Prostate gland (tissue), 2 donors: Measurements from ENCODE around the gene KCNJ18. TPM values are rescaled to one million over a fixed set of nuclear protein-coding genes. Genes with fewer than 3 reads are reported as not detected.
"Not testable (repeated sequence)": the region's sequence is repeated elsewhere in the genome, so short reads cannot be mapped to it uniquely, and the experiment has no call there.

ENCODE experiments used
- DNase-seq: peaks from one replicate; pipeline ENCODE4 v3.0.0-alpha.2; 2019; ENCODE audit warnings: low spot score
- H3K27ac ChIP-seq, 2 donors: fragments of 200-600 bp; sonication (generic); 2 replicates each; pipeline ENCODE4 v1.5.1; 2017 to 2019
- H3K27me3 ChIP-seq: fragments of 200-600 bp; sonication (generic); replicated peaks from 2 replicates; pipeline ENCODE4 v1.5.1; 2019; ENCODE audit not compliant: insufficient read depth
- H3K36me3 ChIP-seq, 2 donors: fragments of 200-600 bp; sonication (generic); 1 replicate in 1 of 2; 2 replicates in 1 of 2; pipeline versions ENCODE4 v1.5.1 to v1.8.1; 2017 to 2019
- H3K4me1 ChIP-seq: fragments of 200-600 bp; sonication (generic); replicated peaks from 2 replicates; pipeline ENCODE4 v1.5.1; 2019
- H3K4me3 ChIP-seq, 2 donors: fragments of 200-600 bp; sonication (generic); 2 replicates each; pipeline ENCODE4 v1.5.1; 2017 to 2019
- H3K9me3 ChIP-seq: fragments of 200-600 bp; sonication (generic); 2 replicates; pipeline ENCODE4 v1.5.1; 2017
- WGBS: methylation state at CpG from one replicate; pipeline ENCODE4 v1.1.5; 2018; 5-methylcytosine and 5-hydroxymethylcytosine counted together
- intact Hi-C: fragments of 100-400 bp; cut with DNase I; formaldehyde crosslinking; loops from one replicate; pipeline ENCODE4 v1.14.2; 2022
- total RNA-seq, 2 donors: library from RNA; depleted of rRNA; stranded (reverse); fragments of >200 nt; gene quantifications; one replicate each; pipeline ENCODE4 v1.1.0, GENCODE V29; 2016

The KCNJ18 gene
- total RNA-seq, 2 donors from 2014 or later = not detected

DNA sequence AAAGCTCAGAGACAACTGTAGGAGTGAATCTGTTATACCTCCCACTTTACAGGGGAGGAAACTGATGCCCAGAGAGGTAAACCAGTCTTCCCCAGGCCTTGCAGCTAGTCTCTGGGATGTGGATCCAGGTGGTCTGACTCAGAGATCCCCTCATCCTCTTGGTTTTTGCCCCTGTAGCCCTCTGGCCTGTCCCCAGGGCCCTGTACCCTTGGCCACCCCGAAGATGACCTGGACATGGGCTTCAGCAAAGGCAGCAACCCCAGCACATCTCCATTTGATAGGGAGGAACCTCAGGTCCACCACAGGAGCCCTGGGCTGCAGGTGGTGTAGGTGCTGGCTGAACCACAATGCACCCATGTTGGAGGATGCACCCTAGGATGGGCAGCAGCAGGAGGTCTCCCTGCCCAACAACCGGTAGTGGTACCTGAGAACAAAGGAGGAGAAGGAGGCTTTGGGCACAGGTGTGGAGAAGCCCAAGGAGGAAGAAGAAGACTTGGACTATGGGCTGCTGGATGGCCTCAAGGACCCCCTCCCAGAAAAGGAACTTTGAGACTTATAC is 26.3 kb upstream of the KCNJ18 start:
- H3K27me3 ChIP-seq, H3K9me3 ChIP-seq, DNase-seq, H3K4me3 ChIP-seq, intact Hi-C loops, H3K4me1 ChIP-seq, H3K36me3 ChIP-seq, H3K27ac ChIP-seq: not testable (repeated sequence)
- 36% methylated on average over 2 of the region's 2 CpGs for WGBS

DNA sequence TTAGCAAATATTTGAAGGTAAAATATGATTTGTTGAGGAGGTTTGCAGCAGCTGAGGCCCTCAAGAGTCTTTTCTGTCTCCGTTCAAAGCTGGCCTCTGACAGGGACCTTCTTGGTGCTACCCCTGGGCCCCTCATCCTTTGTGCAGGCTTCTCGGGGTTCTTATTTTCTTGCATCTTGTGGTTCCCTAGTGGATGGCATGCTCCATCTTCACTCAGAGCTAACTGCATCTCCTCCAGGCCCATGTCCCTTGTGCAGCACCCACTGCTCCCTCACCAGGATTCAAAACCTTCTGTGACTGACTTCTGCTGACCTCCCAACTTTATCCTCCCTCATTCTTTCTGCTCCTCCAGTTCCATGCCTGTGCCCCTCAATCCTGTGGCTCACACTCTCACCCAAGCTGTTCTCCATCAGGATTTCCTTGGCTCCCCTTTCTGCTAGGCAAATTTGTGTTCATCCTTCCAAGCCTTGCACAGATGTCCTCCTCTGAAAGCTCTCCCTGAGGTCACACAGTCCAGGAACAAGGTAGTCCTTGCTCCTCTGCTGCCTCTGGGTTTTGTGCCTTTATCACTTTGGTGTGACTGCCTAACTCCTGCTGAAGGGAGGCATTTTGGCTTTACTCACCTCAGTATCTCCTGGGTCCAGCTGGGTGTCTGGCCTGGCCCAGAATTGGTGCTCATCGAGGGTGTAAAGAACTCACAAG is 25.5 kb upstream of the KCNJ18 start:
- H3K27me3 ChIP-seq, H3K4me1 ChIP-seq, H3K4me3 ChIP-seq, H3K36me3 ChIP-seq, H3K27ac ChIP-seq, H3K9me3 ChIP-seq, DNase-seq, intact Hi-C loops: not testable (repeated sequence)
- 54% methylated on average over 3 of the region's 3 CpGs for WGBS

DNA sequence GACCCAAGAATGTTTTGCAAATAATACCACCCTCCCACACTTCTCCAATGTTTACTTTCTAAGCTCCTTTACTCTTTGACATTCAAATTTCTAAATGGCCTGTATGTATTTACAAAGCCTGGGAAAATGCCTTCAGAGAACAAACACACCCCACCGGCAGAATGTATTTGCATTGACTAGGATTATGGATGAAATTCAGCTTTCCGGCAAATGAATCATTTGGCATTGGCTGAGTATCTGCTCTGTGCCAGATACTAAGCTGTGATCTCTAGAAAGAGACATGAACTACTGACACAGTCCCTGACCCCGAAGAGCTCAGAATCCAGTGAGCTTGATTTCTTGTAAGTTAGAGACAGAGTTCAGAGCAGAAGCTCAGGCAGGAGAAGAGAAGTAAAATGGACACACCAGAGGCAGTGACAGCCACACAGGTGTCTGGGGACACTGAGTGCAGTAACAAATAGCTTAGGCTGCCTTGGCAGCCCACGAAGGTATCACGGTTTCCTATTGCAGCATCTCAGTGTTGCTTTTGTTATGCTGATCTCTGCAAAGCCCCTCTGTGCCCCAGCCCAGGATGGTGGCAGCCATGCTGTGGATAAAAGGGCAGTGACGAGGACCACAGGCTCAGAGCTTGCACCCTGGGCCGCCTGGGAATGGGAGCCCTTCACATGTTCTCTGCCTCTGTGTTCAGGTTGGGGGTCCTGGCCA is 24.8 kb upstream of the KCNJ18 start:
- H3K4me1 ChIP-seq, H3K9me3 ChIP-seq, H3K4me3 ChIP-seq, intact Hi-C loops, H3K27me3 ChIP-seq, H3K36me3 ChIP-seq, DNase-seq, H3K27ac ChIP-seq: not testable (repeated sequence)
- WGBS = 46% methylated on average over 7 of the region's 7 CpGs

DNA sequence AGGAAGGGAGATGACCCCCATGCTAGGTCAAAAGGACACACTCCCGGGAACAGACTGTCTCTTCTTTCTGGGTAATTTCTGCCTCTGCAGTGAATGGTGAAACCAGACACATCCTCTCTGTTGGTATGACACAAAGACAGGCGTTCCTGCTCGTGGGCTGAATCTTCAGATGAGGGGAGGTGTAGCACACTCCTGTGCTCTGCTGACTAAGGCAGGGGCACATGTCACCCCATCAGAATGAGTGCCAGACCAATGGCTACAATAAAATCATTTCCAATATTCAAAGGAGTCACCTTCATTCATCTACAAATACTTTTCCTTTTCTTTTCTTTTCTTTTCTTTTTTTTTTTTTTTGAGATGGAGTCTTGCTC is 24.2 kb upstream of the KCNJ18 start:
- intact Hi-C loops, H3K27me3 ChIP-seq, H3K4me1 ChIP-seq, H3K4me3 ChIP-seq, H3K9me3 ChIP-seq, H3K27ac ChIP-seq, DNase-seq, H3K36me3 ChIP-seq: not testable (repeated sequence)
- 52% methylated on average over 3 of the region's 3 CpGs for WGBS

DNA sequence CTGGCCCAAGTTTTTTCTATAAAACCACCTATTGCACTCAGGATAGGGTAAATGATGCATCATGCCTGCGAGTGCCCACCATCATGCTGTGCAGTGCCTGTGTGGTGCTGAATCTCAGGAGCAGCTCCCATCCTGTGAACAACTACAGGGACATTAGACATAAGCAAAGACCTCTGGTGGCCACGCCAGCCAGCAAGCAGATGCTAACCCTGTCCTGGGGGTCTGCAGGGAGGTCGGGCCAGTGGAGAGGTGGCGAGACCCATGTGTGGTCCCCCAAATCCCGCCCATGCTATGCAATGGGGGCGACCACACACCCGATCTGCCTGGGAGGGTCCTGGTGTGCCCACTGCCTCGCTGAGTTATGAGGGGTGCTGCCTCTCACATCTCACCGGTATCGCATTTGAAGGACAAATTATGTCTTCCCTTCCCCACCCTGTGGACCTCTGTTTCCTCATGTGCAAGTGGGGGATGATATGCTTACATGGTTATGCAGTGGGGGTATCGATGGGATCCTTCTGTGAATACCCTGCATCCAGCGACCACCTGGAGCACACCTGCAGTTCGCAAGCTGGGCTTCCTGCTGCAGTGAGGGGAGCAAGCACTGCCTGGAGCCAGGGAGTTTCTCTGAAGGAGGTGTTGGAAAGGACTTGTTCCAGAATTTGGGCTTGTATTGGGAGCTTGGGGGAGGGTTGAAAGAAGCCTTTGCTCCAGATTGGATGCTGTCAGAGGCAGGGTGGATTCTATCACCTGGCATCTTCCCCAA is 23.4 kb upstream of the KCNJ18 start:
- H3K36me3 ChIP-seq, H3K9me3 ChIP-seq, H3K4me3 ChIP-seq, H3K4me1 ChIP-seq, H3K27me3 ChIP-seq, H3K27ac ChIP-seq, DNase-seq, intact Hi-C loops: not testable (repeated sequence)
- 82% methylated on average over 13 of the region's 13 CpGs for whole genome bisulfite sequencing

DNA sequence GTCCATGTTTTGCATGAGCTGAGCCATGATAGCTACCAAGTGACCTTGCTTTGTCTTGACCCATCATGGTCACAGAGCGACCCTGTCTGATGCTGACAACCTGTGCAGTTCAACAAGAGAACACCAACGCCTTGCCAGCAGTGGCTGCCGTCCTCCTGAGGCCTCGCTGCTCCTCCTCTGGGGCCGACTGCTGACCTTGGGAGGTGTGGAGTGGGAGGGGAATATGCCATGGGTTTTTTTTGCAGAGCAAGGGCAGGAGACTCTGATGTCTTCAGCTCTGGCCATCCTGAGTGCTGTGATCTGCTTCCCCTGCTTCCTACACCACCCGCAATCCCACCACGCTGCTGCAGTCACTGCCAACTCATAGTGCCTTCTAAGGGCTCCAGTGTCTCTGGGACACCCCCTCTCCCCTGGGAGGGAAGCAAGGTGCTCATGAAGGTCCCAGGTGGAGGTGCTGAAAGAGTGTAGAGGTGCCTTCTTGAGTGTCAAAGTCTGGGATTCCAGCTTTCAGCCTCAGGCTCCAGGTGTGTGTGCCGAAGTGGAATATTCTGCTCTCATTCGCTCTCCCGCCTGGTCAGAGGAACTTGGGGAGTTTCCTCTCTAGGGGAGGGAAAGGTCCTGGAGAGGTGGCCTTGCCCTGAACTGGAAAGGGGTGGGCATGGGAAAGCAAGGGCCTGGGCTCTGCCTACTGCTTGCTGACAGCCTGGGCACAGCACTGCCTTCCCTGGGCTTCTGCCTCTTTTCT is 22.5 kb upstream of the KCNJ18 start:
- 84% methylated on average over 10 of the region's 10 CpGs for WGBS

DNA sequence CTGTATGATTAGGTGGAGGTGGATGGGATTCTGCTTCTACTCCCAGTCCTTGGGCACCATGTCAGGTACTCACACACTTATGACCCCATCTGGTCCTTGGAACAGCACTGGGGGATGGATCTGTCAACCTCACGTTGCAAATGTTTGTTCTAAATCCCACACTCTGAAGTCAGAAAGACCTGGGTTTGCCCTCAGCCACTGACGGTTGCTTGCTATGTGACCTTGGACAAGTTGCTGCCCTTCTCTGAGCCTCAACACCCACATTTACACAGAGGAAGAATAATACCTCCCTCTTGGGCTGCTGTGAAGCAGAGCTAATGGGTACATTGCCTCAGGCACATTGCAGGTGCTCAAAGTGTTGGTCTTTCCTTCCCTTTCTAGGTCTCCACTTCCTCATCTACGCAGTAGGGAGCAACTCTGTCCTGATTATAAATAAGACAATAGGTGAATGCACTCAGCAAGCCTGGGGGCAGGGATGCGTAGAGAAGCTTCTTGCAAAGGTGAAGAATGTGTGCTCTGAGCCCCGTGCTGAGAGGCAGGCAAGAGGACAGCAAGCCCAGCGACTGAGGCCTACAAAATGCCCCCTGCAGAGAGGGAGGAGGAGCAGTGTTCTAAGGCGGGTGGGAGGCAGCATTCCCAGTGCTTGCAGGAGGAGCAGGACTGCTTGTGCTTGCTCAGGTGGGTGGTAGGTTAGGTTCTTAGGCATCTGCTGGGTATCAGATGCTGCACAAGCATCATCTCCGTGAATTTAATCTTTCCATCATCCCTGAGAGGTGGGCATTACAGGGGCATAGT is 21.8 kb upstream of the KCNJ18 start:
- DNase-seq, H3K4me1 ChIP-seq, H3K27ac ChIP-seq, H3K27me3 ChIP-seq, H3K9me3 ChIP-seq, intact Hi-C loops, H3K4me3 ChIP-seq, H3K36me3 ChIP-seq: not testable (repeated sequence)
- WGBS = 54% methylated on average over 8 of the region's 8 CpGs

More for the DNA sequence above, 22.5 kb upstream of the KCNJ18 start:
- H3K36me3 ChIP-seq, intact Hi-C loops, H3K4me1 ChIP-seq, H3K9me3 ChIP-seq, H3K27me3 ChIP-seq, H3K4me3 ChIP-seq, DNase-seq, H3K27ac ChIP-seq: not testable (repeated sequence)

DNA sequence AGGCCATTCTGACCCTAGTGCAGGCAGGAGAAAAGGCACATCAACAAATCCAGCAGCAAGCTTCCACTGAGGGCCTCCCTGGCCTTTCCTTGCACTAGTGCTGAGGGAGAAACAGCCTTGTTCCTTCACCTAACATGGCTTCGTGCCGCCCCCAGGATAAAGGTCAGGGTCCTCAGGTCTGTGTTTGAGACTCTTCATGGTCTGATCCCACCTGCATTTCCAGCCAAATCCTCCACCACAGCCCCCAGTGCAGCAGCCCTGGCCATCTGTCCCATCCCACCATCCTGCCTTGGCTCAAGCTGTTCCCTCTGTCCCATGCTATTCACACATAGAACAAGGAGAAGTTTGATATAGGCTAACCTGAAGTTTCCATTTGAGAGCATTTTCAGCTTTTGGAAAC is 20.9 kb upstream of the KCNJ18 start:
- H3K4me1 ChIP-seq, H3K27ac ChIP-seq, H3K9me3 ChIP-seq, H3K36me3 ChIP-seq, H3K27me3 ChIP-seq, H3K4me3 ChIP-seq, DNase-seq, intact Hi-C loops: not testable (repeated sequence)
- WGBS = 81% methylated on average over 2 of the region's 2 CpGs

DNA sequence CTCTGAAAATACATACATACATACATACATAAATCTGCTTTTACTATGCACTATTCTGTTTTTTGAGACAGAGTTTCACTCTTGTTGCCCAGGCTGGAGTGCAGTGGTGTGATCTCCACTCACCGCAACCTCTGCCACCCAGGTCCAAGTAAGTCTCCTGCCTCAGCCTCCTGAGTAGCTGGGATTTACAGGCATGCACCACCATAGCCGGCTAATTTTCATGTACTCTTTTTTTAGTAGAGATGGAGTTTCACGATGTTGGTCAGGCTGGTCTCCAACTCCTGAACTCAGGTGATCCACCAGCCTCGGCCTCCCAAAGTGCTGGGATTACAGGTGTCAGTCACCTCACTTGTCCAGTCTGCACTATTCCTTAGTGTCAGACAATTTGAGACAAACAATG is 20.5 kb upstream of the KCNJ18 start:
- WGBS = 80% methylated on average over 4 of the region's 4 CpGs
- H3K4me3 ChIP-seq, H3K27ac ChIP-seq, H3K9me3 ChIP-seq, H3K27me3 ChIP-seq, H3K4me1 ChIP-seq, intact Hi-C loops, DNase-seq, H3K36me3 ChIP-seq: not testable (repeated sequence)

DNA sequence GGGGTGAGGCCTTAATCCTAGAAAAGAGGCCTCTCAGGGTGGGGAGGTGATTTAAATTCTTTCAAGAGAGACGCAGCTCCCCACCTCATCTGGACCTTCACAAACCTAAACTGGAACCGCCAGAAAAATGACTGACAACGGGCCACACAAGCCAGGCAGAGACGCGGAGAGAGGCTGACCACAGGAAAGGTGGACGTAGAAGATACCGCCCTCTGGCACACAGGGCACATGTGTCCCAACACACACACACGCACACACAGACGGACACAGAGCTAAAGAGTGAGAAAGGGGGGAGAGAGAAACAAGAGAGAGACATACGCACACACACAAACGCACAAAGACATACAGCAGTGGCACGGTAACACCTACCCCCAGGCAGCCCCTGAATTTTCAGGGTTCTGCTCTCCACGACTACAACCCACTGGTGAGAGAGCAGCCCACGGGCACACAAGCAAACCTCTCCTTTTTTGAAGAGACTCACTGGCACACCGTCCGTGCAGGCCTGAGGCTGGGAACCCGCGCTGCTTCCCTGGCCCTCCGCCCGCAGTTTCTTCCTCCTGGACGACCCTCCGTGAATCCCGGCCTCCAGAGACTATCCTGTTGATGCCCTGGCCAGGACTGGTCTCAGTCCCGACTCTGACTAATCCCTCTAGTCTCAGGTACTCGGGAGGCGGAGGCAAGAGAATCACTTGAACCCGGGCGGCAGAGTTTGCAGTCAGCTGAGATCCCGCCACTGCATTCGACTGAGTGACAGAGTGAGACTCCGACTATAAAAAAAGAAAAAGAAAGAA is 18.7 kb upstream of the KCNJ18 start:
- H3K4me1 ChIP-seq, H3K36me3 ChIP-seq, H3K4me3 ChIP-seq, DNase-seq, H3K27ac ChIP-seq, intact Hi-C loops, H3K9me3 ChIP-seq, H3K27me3 ChIP-seq: not testable (repeated sequence)
- 92% methylated on average over 31 of the region's 31 CpGs for WGBS
